AG04450 (cell line): Measurements from ENCODE around the gene WDFY2. TPM values are rescaled to one million over a fixed set of nuclear protein-coding genes. Genes with fewer than 3 reads are reported as not detected.

Experiments
- CTCF ChIA-PET: fragments of 300-600, 350-600 bp; formaldehyde crosslinking; extraction: SDS; loops from one replicate; lab custom pipeline; 2022; ENCODE audit warnings: antibody characterized with exemption, inconsistent platforms; lab: Charles Lee
- POLR2A ChIA-PET: fragments of 350-600 bp; formaldehyde crosslinking; extraction: SDS; loops from one replicate; lab custom pipeline; 2021; ENCODE audit warnings: antibody characterized with exemption, inconsistent platforms; lab: Yijun Ruan, JAX
- DNase-seq: peaks from one replicate; pipeline ENCODE4 v3.0.0-alpha.2; 2011; ENCODE audit warnings: low read depth, low spot score
- H3K27ac ChIP-seq: one replicate; pipeline ENCODE4 v1.5.1; 2012; ENCODE audit warnings: low read depth, low read length, control low read depth
- H3K27me3 ChIP-seq: one replicate; pipeline ENCODE4 v1.6.0; 2012; ENCODE audit warnings: low read length; ENCODE audit not compliant: control insufficient read depth, insufficient read depth
- H3K4me3 ChIP-seq: 2 replicates; pipeline ENCODE4 v1.5.1; 2011; ENCODE audit warnings: mild to moderate bottlenecking, low read depth, low read length, control low read depth
- H3K9me3 ChIP-seq: 2 replicates; pipeline ENCODE4 v1.5.1; 2012; ENCODE audit warnings: low read length; ENCODE audit not compliant: control insufficient read depth, insufficient read depth
- polyA plus RNA-seq: library from polyadenylated mRNA; depleted of rRNA; stranded (reverse); fragments of >200 nt; gene quantifications from 2 replicates; pipeline ENCODE4 v1.2.3, GENCODE V29; 2011
- TF ChIP-seq, protein P1 (sequence below): IDR thresholded peaks from 2 replicates; pipeline ENCODE4 v1.5.1; 2011; ENCODE audit warnings: low read depth, low read length, control low read depth, inconsistent platforms

Gene WDFY2
- polyA plus RNA-seq, 1 experiment = 6.3 TPM

DNA sequence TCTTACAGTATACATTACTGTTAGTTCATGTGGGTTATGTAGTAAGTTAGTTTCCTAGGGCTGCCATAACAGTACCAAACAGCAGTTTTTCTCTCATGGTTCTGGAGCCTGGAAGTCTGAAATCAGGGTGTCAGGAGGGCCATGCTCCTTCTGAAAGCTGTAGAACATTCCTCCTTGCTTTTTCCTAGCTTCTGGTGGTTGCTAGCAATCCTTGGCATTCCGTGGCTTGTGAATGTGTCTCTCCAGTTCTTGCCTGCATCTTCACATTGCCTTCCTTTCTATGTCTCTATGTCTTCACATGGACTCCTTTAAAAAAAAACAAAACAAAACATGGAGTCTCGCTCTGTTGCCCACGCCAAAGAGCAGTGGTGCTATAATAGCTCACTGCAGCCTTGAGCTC lies 95.4 kb downstream of the WDFY2 start:
- H3K9me3 ChIP-seq = no peaks in the 10 kb centered on the region
- TF ChIP-seq, protein P1, sequence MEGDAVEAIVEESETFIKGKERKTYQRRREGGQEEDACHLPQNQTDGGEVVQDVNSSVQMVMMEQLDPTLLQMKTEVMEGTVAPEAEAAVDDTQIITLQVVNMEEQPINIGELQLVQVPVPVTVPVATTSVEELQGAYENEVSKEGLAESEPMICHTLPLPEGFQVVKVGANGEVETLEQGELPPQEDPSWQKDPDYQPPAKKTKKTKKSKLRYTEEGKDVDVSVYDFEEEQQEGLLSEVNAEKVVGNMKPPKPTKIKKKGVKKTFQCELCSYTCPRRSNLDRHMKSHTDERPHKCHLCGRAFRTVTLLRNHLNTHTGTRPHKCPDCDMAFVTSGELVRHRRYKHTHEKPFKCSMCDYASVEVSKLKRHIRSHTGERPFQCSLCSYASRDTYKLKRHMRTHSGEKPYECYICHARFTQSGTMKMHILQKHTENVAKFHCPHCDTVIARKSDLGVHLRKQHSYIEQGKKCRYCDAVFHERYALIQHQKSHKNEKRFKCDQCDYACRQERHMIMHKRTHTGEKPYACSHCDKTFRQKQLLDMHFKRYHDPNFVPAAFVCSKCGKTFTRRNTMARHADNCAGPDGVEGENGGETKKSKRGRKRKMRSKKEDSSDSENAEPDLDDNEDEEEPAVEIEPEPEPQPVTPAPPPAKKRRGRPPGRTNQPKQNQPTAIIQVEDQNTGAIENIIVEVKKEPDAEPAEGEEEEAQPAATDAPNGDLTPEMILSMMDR = no peak
- H3K27me3 ChIP-seq = no peaks in the 10 kb centered on the region
- H3K27ac ChIP-seq = no peak overlapping the region
- no peak for DNase-seq
- ChIA-PET CTCF (no interaction called here), POLR2A (interaction anchor here (1.7 kb wide), 1 partner anchor 226 kb away, joined by 7 read pairs; the partner anchor contains the start of gene INTS6)
- no peak overlapping the region for H3K4me3 ChIP-seq

DNA sequence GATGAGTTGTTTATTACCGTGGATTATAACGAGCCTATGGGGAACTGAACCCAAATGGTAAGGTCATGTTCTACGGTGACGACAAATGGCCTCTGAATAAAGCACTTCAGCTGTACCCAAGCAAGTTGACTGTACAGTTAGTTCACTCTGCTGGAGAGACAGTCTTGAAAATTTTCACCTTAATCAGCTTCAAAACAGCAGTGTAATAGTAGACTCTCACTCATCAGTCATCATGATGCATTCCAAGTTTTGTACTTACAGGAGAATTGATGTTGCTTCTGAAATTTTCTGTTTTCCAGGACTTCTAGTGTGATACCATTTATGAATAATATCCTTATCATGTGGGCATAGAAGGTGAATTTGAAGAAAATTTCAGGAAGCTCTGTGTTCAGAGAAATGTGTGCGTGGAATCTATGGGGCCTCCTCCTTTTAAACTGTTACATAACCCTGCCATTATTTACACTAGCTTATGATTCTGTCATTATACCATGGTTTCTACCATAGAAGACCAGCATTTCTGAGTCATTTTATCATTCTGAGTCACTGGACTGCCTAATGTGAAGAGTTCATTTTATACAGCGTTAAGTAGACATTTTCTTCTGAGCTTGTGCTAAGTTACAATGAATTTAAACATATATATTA lies 96.9 kb downstream of the WDFY2 start:
- Histone ChIP-seq H3K27me3 (no peaks in the 10 kb centered on the region), H3K27ac (no peak overlapping the region), H3K9me3 (no peaks in the 10 kb centered on the region), H3K4me3 (no peak overlapping the region)
- peak; percentile 41 for DNase-seq
- POLR2A ChIA-PET = interaction anchor here (0.6 to 1.7 kb wide), 3 partner anchors 16 to 228 kb away, joined by 3 to 7 read pairs (median 6); partner anchors contain the start of gene INTS6
- CTCF ChIA-PET = no interaction called here
- TF ChIP-seq, protein P1 = no peak

DNA sequence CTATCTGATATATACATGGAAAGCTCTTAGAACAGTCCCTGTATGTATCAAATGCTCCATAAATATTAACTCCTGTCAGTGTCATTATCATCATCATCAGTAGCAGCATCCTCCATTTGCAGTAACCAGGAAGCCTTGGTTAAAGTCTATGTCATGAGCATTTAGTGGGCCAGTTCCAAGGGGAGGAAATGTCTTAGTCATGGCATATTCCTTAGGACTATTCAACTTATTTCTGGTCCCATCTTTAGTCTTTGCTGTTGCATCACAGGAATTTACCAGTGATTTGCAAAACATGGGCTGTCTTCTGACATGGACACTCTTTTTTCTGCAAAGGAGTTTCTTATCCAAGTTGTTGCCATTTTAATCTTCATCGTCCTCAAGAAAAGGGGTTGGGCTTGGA lies 98.4 kb downstream of the WDFY2 start:
- Histone ChIP-seq H3K4me3 (no peak overlapping the region), H3K9me3 (no peaks in the 10 kb centered on the region), H3K27me3 (no peaks in the 10 kb centered on the region), H3K27ac (no peak overlapping the region)
- POLR2A ChIA-PET = no interaction called here
- TF ChIP-seq, protein P1 = no peak
- CTCF ChIA-PET = no interaction called here
- DNase-seq = no peak

DNA sequence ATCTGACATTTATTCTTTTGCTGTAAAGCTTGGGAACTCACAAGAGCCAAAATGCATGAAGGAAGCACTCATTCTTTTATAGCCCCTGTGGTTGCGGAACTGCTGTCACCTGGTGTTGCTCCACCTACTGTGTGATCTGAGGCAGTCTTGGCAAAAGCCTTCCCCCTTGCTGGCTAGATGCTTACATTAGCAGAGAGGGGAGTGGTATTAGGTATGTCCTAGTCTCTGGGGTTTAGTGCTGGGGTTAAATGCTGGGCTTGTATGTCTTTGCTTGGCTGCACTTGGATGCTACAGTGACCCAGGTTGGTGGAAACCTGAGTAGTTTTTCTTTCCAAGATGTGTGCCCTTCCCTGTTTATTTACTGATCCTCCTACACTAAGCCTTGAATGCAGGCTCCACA lies 99.3 kb downstream of the WDFY2 start:
- H3K27me3 ChIP-seq = no peaks in the 10 kb centered on the region
- no peak overlapping the region for H3K27ac ChIP-seq
- no peak overlapping the region for H3K4me3 ChIP-seq
- DNase-seq = no peak
- no peaks in the 10 kb centered on the region for H3K9me3 ChIP-seq
- ChIA-PET POLR2A (no interaction called here), CTCF (interaction anchor here (0.6 kb wide), 1 partner anchor 36 kb away, joined by 3 read pairs; no protein-coding TSS in a partner anchor)
- TF ChIP-seq, protein P1 = no peak

DNA sequence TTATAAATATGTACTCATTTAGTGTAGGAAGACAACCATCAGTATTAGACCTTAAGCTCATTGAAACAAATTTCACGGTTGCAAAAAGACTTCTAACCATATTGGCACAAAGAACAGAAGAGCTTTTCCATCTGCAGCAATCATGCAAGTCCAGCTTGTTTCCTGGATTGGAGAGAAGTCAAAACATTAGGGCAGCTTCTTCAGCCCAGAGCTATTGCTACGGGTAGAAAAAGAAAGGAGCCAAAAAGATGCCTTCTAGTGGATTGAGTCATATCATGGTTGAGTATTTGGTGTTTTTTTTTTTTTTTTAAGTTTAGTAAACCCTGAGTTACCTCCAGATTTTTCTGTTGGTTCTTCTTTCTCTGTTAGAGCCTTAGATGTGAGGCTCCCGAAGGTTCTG lies 99.8 kb downstream of the WDFY2 start:
- POLR2A ChIA-PET = no interaction called here
- CTCF ChIA-PET = interaction anchor here (0.6 kb wide), 1 partner anchor 36 kb away, joined by 3 read pairs; no protein-coding TSS in a partner anchor

More for the DNA sequence above, 99.8 kb downstream of the WDFY2 start:
- Histone ChIP-seq H3K4me3 (no peak overlapping the region), H3K9me3 (no peaks in the 10 kb centered on the region), H3K27ac (no peak overlapping the region), H3K27me3 (no peaks in the 10 kb centered on the region)
- TF ChIP-seq, protein P1 = no peak
- DNase-seq = no peak
